Activated naive CD4-positive, alpha-beta T cell treated with anti-CD3 and anti-CD28 coated beads for 36 hours (primary cell): ENCODE data around the gene LRRC31. TPM values are rescaled to one million over a fixed set of nuclear protein-coding genes. Genes with fewer than 3 reads are reported as not detected.

Experiments used
- CTCF ChIA-PET: fragments of 350-600 bp; sonication (Branson Sonifier 250); formaldehyde crosslinking; loops from one replicate; lab custom pipeline; 2021; ENCODE audit warnings: antibody characterized with exemption; lab: Charles Lee
- DNase-seq: peaks from one replicate; pipeline ENCODE4 v3.0.0-alpha.2; 2020
- H3K27ac Mint-ChIP-seq: one replicate; pipeline ENCODE4 v1.8.0; 2021; ENCODE audit warnings: mild to moderate bottlenecking, mixed read lengths
- H3K27me3 Mint-ChIP-seq: one replicate; pipeline ENCODE4 v1.8.0; 2021; ENCODE audit warnings: low read depth, mixed read lengths
- H3K36me3 Mint-ChIP-seq: one replicate; pipeline ENCODE4 v1.8.0; 2021; ENCODE audit warnings: low read depth, mixed read lengths
- H3K4me1 Mint-ChIP-seq: one replicate; pipeline ENCODE4 v1.8.0; 2021; ENCODE audit warnings: low read depth, mixed read lengths
- H3K4me3 Mint-ChIP-seq: one replicate; pipeline ENCODE4 v1.8.0; 2021; ENCODE audit warnings: mild to moderate bottlenecking, moderate library complexity, mixed read lengths
- H3K9me3 Mint-ChIP-seq: one replicate; pipeline ENCODE4 v1.8.0; 2021; ENCODE audit warnings: mixed read lengths
- intact Hi-C: fragments of 100-400 bp; cut with micrococcal nuclease; formaldehyde crosslinking; loops from one replicate; pipeline ENCODE4 v1.15.1; 2023
- total RNA-seq, 2 experiments: library from RNA; stranded (reverse); gene quantifications; one replicate each; pipeline ENCODE4 v1.2.3, GENCODE V29; 2021

LRRC31 gene
- total RNA-seq, 2 experiments from 2014 or later = not detected

- Mint-ChIP-seq H3K9me3 (no peaks in the 10 kb centered on the region), H3K27ac (no peak overlapping the region), H3K27me3 (no peaks in the 10 kb centered on the region), H3K36me3 (no peaks in the 10 kb centered on the region), H3K4me3 (no peak overlapping the region), H3K4me1 (peaks cover 7% of the 10 kb centered on the region)
- CTCF ChIA-PET = interaction anchor here (0.5 to 1.4 kb wide), 2 partner anchors 9 to 256 kb away, joined by 3 to 4 read pairs; no protein-coding TSS in a partner anchor
- no peak for DNase-seq
- intact Hi-C loops = no loop called here
Measured at GRCh38 chr3:169880576-169881250, 11.0 kb upstream of the LRRC31 start.

- no peaks in the 10 kb centered on the region for H3K9me3 Mint-ChIP-seq
- DNase-seq = no peak
- intact Hi-C loops = no loop called here
Measured at GRCh38 chr3:169879845-169880575, 10.3 kb upstream of the LRRC31 start.

GRCh38 chr3:169879013-169879557 lies 9.3 kb upstream of the LRRC31 start:
- Mint-ChIP-seq H3K9me3 (no peaks in the 10 kb centered on the region), H3K27ac (no peak overlapping the region), H3K27me3 (no peaks in the 10 kb centered on the region), H3K4me3 (no peak overlapping the region), H3K36me3 (no peaks in the 10 kb centered on the region), H3K4me1 (peaks cover 7% of the 10 kb centered on the region)
- CTCF ChIA-PET = no interaction called here
- no peak for DNase-seq
- intact Hi-C loops = no loop called here

More at GRCh38 chr3:169879845-169880575, 10.3 kb upstream of the LRRC31 start:
- no peaks in the 10 kb centered on the region for H3K36me3 Mint-ChIP-seq
- peaks cover 7% of the 10 kb centered on the region for H3K4me1 Mint-ChIP-seq
- no peak overlapping the region for H3K4me3 Mint-ChIP-seq
- CTCF ChIA-PET = interaction anchor here (0.5 to 1.4 kb wide), 2 partner anchors 9 to 255 kb away, joined by 3 to 4 read pairs; no protein-coding TSS in a partner anchor
- no peaks in the 10 kb centered on the region for H3K27me3 Mint-ChIP-seq
- no peak overlapping the region for H3K27ac Mint-ChIP-seq

GRCh38 chr3:169871129-169871886 lies 1.6 kb upstream of the LRRC31 start:
- CTCF ChIA-PET = interaction anchor here (0.7 to 1.2 kb wide), 3 partner anchors 10 to 94 kb away, joined by 3 to 5 read pairs (median 3); no protein-coding TSS in a partner anchor
- Mint-ChIP-seq H3K4me3 (no peak overlapping the region), H3K36me3 (no peaks in the 10 kb centered on the region), H3K4me1 (peaks cover 30% of the 10 kb centered on the region), H3K27me3 (no peaks in the 10 kb centered on the region), H3K27ac (no peak overlapping the region), H3K9me3 (no peaks in the 10 kb centered on the region)
- intact Hi-C loops = no loop called here
- DNase-seq = peak; percentile 28

- intact Hi-C loops = loop anchor here (10.0 kb wide), 1 partner anchor 826 kb away; no protein-coding TSS in a partner anchor
- no peak overlapping the region for H3K4me3 Mint-ChIP-seq
- no peaks in the 10 kb centered on the region for H3K36me3 Mint-ChIP-seq
- H3K27ac Mint-ChIP-seq = no peak overlapping the region
- CTCF ChIA-PET = no interaction called here
- H3K27me3 Mint-ChIP-seq = no peaks in the 10 kb centered on the region
- peaks cover 56% of the 10 kb centered on the region for H3K4me1 Mint-ChIP-seq
- H3K9me3 Mint-ChIP-seq = no peaks in the 10 kb centered on the region
- no peak for DNase-seq
Measured at GRCh38 chr3:169868369-169868768, 1.4 kb downstream of the LRRC31 start.

GRCh38 chr3:169867584-169868210 lies 2.0 kb downstream of the LRRC31 start:
- CTCF ChIA-PET = interaction anchor here (0.6 kb wide), 1 partner anchor 356 kb away, joined by 4 read pairs; no protein-coding TSS in a partner anchor
- peaks cover 52% of the 10 kb centered on the region for H3K4me1 Mint-ChIP-seq
- no peak overlapping the region for H3K27ac Mint-ChIP-seq
- intact Hi-C loops = loop anchor here (10.0 kb wide), 1 partner anchor 827 kb away; no protein-coding TSS in a partner anchor
- no peaks in the 10 kb centered on the region for H3K9me3 Mint-ChIP-seq
- no peak for DNase-seq
- no peak overlapping the region for H3K4me3 Mint-ChIP-seq
- no peaks in the 10 kb centered on the region for H3K27me3 Mint-ChIP-seq
- no peaks in the 10 kb centered on the region for H3K36me3 Mint-ChIP-seq

- intact Hi-C loops = loop anchor here (1.0 to 10.0 kb wide), 5 partner anchors 52 to 830 kb away; no protein-coding TSS in a partner anchor
- DNase-seq = peak; percentile 62
- no peaks in the 10 kb centered on the region for H3K9me3 Mint-ChIP-seq
- peak overlapping the region; percentile 28 for H3K27ac Mint-ChIP-seq
- H3K27me3 Mint-ChIP-seq = no peaks in the 10 kb centered on the region
- no peak overlapping the region for H3K4me3 Mint-ChIP-seq
- CTCF ChIA-PET = interaction anchor here (0.5 to 2.0 kb wide), 15 partner anchors 15 to 491 kb away, joined by 3 to 7 read pairs (median 3); partner anchors contain the start of genes SAMD7 and SEC62
- H3K36me3 Mint-ChIP-seq = no peaks in the 10 kb centered on the region
- H3K4me1 Mint-ChIP-seq = peaks cover 33% of the 10 kb centered on the region
Measured at GRCh38 chr3:169865176-169865767, 4.5 kb downstream of the LRRC31 start.

GRCh38 chr3:169864270-169864669 lies 5.5 kb downstream of the LRRC31 start:
- Mint-ChIP-seq H3K36me3 (no peaks in the 10 kb centered on the region), H3K27me3 (no peaks in the 10 kb centered on the region), H3K4me1 (peaks cover 25% of the 10 kb centered on the region), H3K27ac (no peak overlapping the region), H3K4me3 (no peak overlapping the region), H3K9me3 (no peaks in the 10 kb centered on the region)
- intact Hi-C loops = loop anchor here (10.0 kb wide), 1 partner anchor 831 kb away; no protein-coding TSS in a partner anchor
- DNase-seq = no peak
- CTCF ChIA-PET = interaction anchor here (0.6 to 1.6 kb wide), 8 partner anchors 102 to 630 kb away, joined by 3 to 6 read pairs (median 3); no protein-coding TSS in a partner anchor

GRCh38 chr3:169863458-169863899 lies 6.3 kb downstream of the LRRC31 start:
- Mint-ChIP-seq H3K36me3 (no peaks in the 10 kb centered on the region), H3K27ac (no peak overlapping the region), H3K9me3 (no peaks in the 10 kb centered on the region), H3K27me3 (no peaks in the 10 kb centered on the region), H3K4me1 (peaks cover 25% of the 10 kb centered on the region), H3K4me3 (no peak overlapping the region)
- CTCF ChIA-PET = interaction anchor here (0.5 to 2.4 kb wide), 14 partner anchors 19 to 524 kb away, joined by 3 to 12 read pairs (median 3); partner anchors contain the start of gene SEC62
- peak; percentile 86 for DNase-seq
- intact Hi-C loops = loop anchor here (1.0 to 10.0 kb wide), 9 partner anchors 100 to 949 kb away; partner anchors contain the start of genes GPR160, PHC3 and SEC62

- H3K27ac Mint-ChIP-seq = no peak overlapping the region
- H3K36me3 Mint-ChIP-seq = no peaks in the 10 kb centered on the region
- no peaks in the 10 kb centered on the region for H3K9me3 Mint-ChIP-seq
- H3K4me3 Mint-ChIP-seq = no peak overlapping the region
- CTCF ChIA-PET = interaction anchor here (0.7 to 2.4 kb wide), 8 partner anchors 49 to 549 kb away, joined by 3 to 12 read pairs (median 4); partner anchors contain the start of gene SEC62
- peaks cover 25% of the 10 kb centered on the region for H3K4me1 Mint-ChIP-seq
- intact Hi-C loops = loop anchor here (2.0 to 10.0 kb wide), 2 partner anchors 319 to 833 kb away; partner anchors contain the start of gene PHC3
- DNase-seq = no peak
- no peaks in the 10 kb centered on the region for H3K27me3 Mint-ChIP-seq
Measured at GRCh38 chr3:169861871-169862270, 7.9 kb downstream of the LRRC31 start.
